Measurements from ENCODE around the gene EIF4H.

The EIF4H gene

GRCh38 chr7:74228951-74229900 is 55.1 kb downstream of the EIF4H start:
- H3K27ac ChIP-seq: peak overlapping the region; percentile 9; the same call in 1 of the 2 replicates

GRCh38 chr7:74230446-74231231 is 56.5 kb downstream of the EIF4H start:
- no peak overlapping the region for H3K27ac ChIP-seq
- TF ChIP-seq ZFX (IDR thresholded peaks at IDR 0.05; ENCODE audit: borderline replicate concordance): no peak
- TF ChIP-seq CTCF (IDR thresholded peaks at IDR 0.05): no peak

More at GRCh38 chr7:74228951-74229900, 55.1 kb downstream of the EIF4H start:
- TF ChIP-seq CTCF (IDR thresholded peaks at IDR 0.05): no peak
- no peak for TF ChIP-seq ZFX (IDR thresholded peaks at IDR 0.05; ENCODE audit: borderline replicate concordance)

GRCh38 chr7:74231232-74231590 is 57.1 kb downstream of the EIF4H start:
- H3K27ac ChIP-seq: no peak overlapping the region
- no peak for TF ChIP-seq CTCF (IDR thresholded peaks at IDR 0.05)
- no peak for TF ChIP-seq ZFX (IDR thresholded peaks at IDR 0.05; ENCODE audit: borderline replicate concordance)

- peak overlapping the region; percentile 8; the same call in 1 of the 2 replicates for H3K27ac ChIP-seq
- TF ChIP-seq ZFX (IDR thresholded peaks at IDR 0.05; ENCODE audit: borderline replicate concordance): no peak
- TF ChIP-seq CTCF (IDR thresholded peaks at IDR 0.05): no peak
Measured at GRCh38 chr7:74233655-74234285, 59.6 kb downstream of the EIF4H start.

- TF ChIP-seq CTCF (IDR thresholded peaks at IDR 0.05): no peak
- no peak for TF ChIP-seq ZFX (IDR thresholded peaks at IDR 0.05; ENCODE audit: borderline replicate concordance)
- H3K27ac ChIP-seq: no peak overlapping the region
Measured at GRCh38 chr7:74235518-74236268, 61.5 kb downstream of the EIF4H start.

- H3K27ac ChIP-seq: no peak overlapping the region
- no peak for TF ChIP-seq ZFX (IDR thresholded peaks at IDR 0.05; ENCODE audit: borderline replicate concordance)
- no peak for TF ChIP-seq CTCF (IDR thresholded peaks at IDR 0.05)
Measured at GRCh38 chr7:74236284-74236683, 62.1 kb downstream of the EIF4H start.
